Pons (tissue), 1 donor: ENCODE data around the gene FAM217B.

ENCODE experiments used
- DNase-seq: peaks from one replicate; pipeline ENCODE4 v3.0.0-alpha.2; 2016; ENCODE audit warnings: low spot score

FAM217B gene

GRCh38 chr20:59976156-59976782 is 36.1 kb downstream of the FAM217B start:
- DNase-seq, result no peak

- DNase-seq, result peak; percentile 80
These were observed 36.9 kb downstream of the FAM217B start for GRCh38 chr20:59977086-59977485.

GRCh38 chr20:59983076-59983475 is 42.9 kb downstream of the FAM217B start:
- no peak for DNase-seq

- no peak for DNase-seq
These were observed 44.4 kb downstream of the FAM217B start for GRCh38 chr20:59984541-59984940.

GRCh38 chr20:59985164-59985563 is 45.0 kb downstream of the FAM217B start:
- DNase-seq, result no peak

- no peak for DNase-seq
These were observed 45.7 kb downstream of the FAM217B start for GRCh38 chr20:59985864-59986263.

- DNase-seq, result no peak
These were observed 46.9 kb downstream of the FAM217B start for GRCh38 chr20:59987135-59987534.

GRCh38 chr20:59988141-59988540 is 48.0 kb downstream of the FAM217B start:
- DNase-seq, result no peak

GRCh38 chr20:59992526-59993084 is 52.4 kb downstream of the FAM217B start:
- peak; percentile 48 for DNase-seq

- DNase-seq, result no peak
These were observed 53.7 kb downstream of the FAM217B start for GRCh38 chr20:59993736-59994430.

- DNase-seq, result no peak
These were observed 54.5 kb downstream of the FAM217B start for GRCh38 chr20:59994697-59995122.

GRCh38 chr20:59996108-59996507 is 55.9 kb downstream of the FAM217B start:
- DNase-seq, result no peak

- DNase-seq, result no peak
These were observed 57.7 kb downstream of the FAM217B start for GRCh38 chr20:59997896-59998295.
